AG04450 (cell line): ENCODE data around the gene PDE10A. TPM values are rescaled to one million over a fixed set of nuclear protein-coding genes. Genes with fewer than 3 reads are reported as not detected.

Experiments
- CTCF ChIA-PET: fragments of 300-600, 350-600 bp; formaldehyde crosslinking; extraction: SDS; loops from one replicate; lab custom pipeline; 2022; ENCODE audit warnings: antibody characterized with exemption, inconsistent platforms; lab: Charles Lee
- POLR2A ChIA-PET: fragments of 350-600 bp; formaldehyde crosslinking; extraction: SDS; loops from one replicate; lab custom pipeline; 2021; ENCODE audit warnings: antibody characterized with exemption, inconsistent platforms; lab: Yijun Ruan, JAX
- DNase-seq: peaks from one replicate; pipeline ENCODE4 v3.0.0-alpha.2; 2011; ENCODE audit warnings: low read depth, low spot score
- H3K27ac ChIP-seq: one replicate; pipeline ENCODE4 v1.5.1; 2012; ENCODE audit warnings: low read depth, low read length, control low read depth
- H3K27me3 ChIP-seq: one replicate; pipeline ENCODE4 v1.6.0; 2012; ENCODE audit warnings: low read length; ENCODE audit not compliant: control insufficient read depth, insufficient read depth
- H3K4me3 ChIP-seq: 2 replicates; pipeline ENCODE4 v1.5.1; 2011; ENCODE audit warnings: mild to moderate bottlenecking, low read depth, low read length, control low read depth
- H3K9me3 ChIP-seq: 2 replicates; pipeline ENCODE4 v1.5.1; 2012; ENCODE audit warnings: low read length; ENCODE audit not compliant: control insufficient read depth, insufficient read depth
- polyA plus RNA-seq: library from polyadenylated mRNA; depleted of rRNA; stranded (reverse); fragments of >200 nt; gene quantifications from 2 replicates; pipeline ENCODE4 v1.2.3, GENCODE V29; 2011
- TF ChIP-seq, protein P1 (sequence below): IDR thresholded peaks from 2 replicates; pipeline ENCODE4 v1.5.1; 2011; ENCODE audit warnings: low read depth, low read length, control low read depth, inconsistent platforms

PDE10A gene
- polyA plus RNA-seq, 1 experiment, result 7.8 TPM

DNA sequence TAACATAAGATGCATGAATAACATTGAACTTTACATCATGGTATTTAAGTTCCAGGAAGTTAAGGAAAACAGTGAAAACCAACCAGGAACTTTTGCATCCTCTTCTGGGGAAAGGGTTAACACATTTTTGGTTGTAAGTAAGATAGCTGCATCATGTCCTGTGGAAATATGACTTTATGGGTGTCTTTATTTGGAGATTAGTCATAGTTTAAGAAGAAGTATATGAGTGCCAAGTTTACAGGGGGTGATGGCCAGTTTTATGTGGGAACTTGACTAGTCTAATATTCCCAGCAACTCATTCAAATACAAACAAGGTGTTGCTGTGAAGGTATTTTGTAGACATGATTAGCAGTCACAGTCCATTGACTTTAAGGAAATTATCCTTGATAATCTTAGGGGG is 78.0 kb downstream of the PDE10A start:
- ChIA-PET CTCF (no interaction called here), POLR2A (no interaction called here)
- no peaks in the 10 kb centered on the region for H3K27me3 ChIP-seq
- TF ChIP-seq, protein P1, sequence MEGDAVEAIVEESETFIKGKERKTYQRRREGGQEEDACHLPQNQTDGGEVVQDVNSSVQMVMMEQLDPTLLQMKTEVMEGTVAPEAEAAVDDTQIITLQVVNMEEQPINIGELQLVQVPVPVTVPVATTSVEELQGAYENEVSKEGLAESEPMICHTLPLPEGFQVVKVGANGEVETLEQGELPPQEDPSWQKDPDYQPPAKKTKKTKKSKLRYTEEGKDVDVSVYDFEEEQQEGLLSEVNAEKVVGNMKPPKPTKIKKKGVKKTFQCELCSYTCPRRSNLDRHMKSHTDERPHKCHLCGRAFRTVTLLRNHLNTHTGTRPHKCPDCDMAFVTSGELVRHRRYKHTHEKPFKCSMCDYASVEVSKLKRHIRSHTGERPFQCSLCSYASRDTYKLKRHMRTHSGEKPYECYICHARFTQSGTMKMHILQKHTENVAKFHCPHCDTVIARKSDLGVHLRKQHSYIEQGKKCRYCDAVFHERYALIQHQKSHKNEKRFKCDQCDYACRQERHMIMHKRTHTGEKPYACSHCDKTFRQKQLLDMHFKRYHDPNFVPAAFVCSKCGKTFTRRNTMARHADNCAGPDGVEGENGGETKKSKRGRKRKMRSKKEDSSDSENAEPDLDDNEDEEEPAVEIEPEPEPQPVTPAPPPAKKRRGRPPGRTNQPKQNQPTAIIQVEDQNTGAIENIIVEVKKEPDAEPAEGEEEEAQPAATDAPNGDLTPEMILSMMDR, result no peak
- DNase-seq, result no peak
- no peak overlapping the region for H3K27ac ChIP-seq
- H3K4me3 ChIP-seq, result no peak overlapping the region
- H3K9me3 ChIP-seq, result peaks cover 4% of the 10 kb centered on the region; the same call in 1 of the 2 replicates

DNA sequence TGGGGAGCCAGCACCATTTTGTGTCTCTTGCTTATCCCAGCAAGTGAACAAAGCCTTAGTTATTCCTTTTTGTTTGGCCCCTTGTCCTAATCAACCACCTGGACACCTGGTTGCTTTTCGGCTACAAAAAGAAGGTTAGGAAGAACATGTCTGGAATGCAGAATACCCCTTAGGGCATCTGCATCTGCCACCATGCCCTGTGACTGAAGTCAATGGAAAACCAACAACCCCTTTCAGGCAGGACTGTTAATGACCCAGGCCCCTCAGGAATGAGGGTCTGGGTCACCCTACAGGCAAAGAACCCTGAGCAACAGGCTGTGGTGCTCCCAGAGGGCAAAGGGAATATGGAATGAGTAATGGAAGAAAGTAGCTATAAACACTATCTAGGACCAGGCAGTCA is 78.5 kb downstream of the PDE10A start:
- ChIA-PET POLR2A (no interaction called here), CTCF (no interaction called here)
- Histone ChIP-seq H3K27me3 (no peaks in the 10 kb centered on the region), H3K9me3 (peaks cover 4% of the 10 kb centered on the region; the same call in 1 of the 2 replicates), H3K4me3 (no peak overlapping the region), H3K27ac (no peak overlapping the region)
- no peak for DNase-seq
- TF ChIP-seq, protein P1, result no peak

DNA sequence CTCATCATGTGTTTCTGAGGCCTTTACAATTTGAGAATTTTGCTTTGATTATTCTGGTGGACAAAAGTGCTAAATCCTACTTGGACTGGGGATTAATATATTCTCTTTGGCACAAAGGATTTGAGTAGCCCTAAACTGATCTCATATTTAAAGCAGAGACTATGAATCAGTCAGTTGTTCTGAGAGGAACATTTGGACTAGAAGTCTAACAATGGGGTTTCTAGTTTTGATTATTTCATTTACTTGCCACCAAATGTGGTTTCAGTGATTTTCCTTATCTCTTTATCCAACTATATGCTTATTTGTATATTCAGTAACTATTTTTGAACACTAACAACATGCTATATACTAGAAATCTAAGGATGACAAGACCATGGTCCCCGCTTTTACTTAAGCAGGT is 81.4 kb downstream of the PDE10A start:
- POLR2A ChIA-PET, result interaction anchor here (0.5 kb wide), 1 partner anchor 57 kb away, joined by 3 read pairs; no protein-coding TSS in a partner anchor
- Histone ChIP-seq H3K27me3 (no peaks in the 10 kb centered on the region), H3K27ac (no peak overlapping the region), H3K4me3 (no peak overlapping the region), H3K9me3 (peaks cover 15% of the 10 kb centered on the region)
- DNase-seq, result no peak
- CTCF ChIA-PET, result no interaction called here
- TF ChIP-seq, protein P1, result no peak

DNA sequence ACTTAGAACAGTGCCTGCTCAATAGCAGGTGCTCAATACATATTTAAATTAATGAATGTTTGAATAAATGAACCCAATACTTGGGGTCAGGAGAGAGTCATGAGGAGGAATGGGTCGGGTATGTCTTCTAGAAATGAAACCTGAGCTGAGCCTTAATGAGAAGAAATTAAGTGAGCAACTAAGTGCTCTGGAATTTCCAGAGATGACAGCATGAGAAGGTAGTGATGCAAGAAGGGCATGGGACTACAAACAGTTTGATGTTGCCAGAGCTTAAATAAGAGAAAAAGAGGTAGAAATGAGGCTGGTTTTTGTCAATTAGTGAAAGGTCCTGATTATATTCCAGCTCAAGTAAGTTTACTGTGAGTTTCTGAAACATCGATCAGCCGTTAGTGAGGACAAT is 82.9 kb downstream of the PDE10A start:
- Histone ChIP-seq H3K27ac (no peak overlapping the region), H3K9me3 (peaks cover 12% of the 10 kb centered on the region), H3K27me3 (no peaks in the 10 kb centered on the region), H3K4me3 (no peak overlapping the region)
- CTCF ChIA-PET, result no interaction called here
- POLR2A ChIA-PET, result no interaction called here
- TF ChIP-seq, protein P1, result no peak
- DNase-seq, result no peak

DNA sequence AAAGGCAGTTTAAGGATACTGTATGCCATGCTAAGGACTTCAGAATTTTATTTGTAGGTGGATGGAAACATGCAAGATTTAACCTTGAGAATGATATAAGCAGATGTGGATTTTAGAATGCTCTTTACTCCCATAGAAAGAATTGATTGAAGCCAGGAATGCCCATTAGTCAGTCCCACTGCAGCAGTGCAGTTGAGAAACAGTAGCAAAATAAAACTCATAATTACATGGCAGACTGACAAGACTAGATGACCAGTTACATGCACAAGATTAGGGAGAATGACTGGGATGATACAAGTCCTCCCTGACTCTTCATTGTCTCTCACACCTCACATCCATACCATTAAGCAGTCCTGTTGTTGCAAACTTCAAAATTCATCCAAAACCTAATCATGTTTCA is 83.9 kb downstream of the PDE10A start:
- ChIA-PET POLR2A (no interaction called here), CTCF (no interaction called here)
- Histone ChIP-seq H3K27ac (no peak overlapping the region), H3K9me3 (peaks cover 12% of the 10 kb centered on the region), H3K4me3 (no peak overlapping the region), H3K27me3 (no peaks in the 10 kb centered on the region)
- TF ChIP-seq, protein P1, result no peak
- DNase-seq, result no peak
